T-cell (primary cell): ENCODE measurements around the gene TRPM6. TPM values are rescaled to one million over a fixed set of nuclear protein-coding genes. Genes with fewer than 3 reads are reported as not detected.
A peak's percentile ranks its signal among the peaks of the same experiment; 100 is the strongest.
"Not testable (repeated sequence)": the region's sequence is repeated elsewhere in the genome, so short reads cannot be mapped to it uniquely, and the experiment has no call there.

Experiments used
- ATAC-seq, 4 experiments: fragments of 200-7000 bp in 3 of 4; fragments of 150-1000 bp in 1 of 4; cut with Tn5 transposase; replicated peaks in 1 of 4; 1 replicate in 3 of 4; 2 replicates in 1 of 4; pipeline ENCODE4 v1.10.0; 2021; ENCODE audit warnings: moderate library complexity in 3 of 4, mild to moderate bottlenecking in 2 of 4, moderate number of reproducible peaks in 1 of 4
- CTCF ChIA-PET, 2 donors: fragments of 300-600 bp; sonication (Branson Sonifier 250); formaldehyde crosslinking; loops; one replicate each; lab custom pipeline; 2022; ENCODE audit warnings: antibody characterized with exemption in 2 of 2; lab: Charles Lee
- POLR2A ChIA-PET, 2 donors: fragments of 300-600 bp; sonication (Branson Sonifier 250); formaldehyde crosslinking; loops; one replicate each; lab custom pipeline; 2022; ENCODE audit warnings: antibody characterized with exemption in 2 of 2; lab: Charles Lee
- DNase-seq, 35 experiments: peaks; one replicate each; pipeline versions ENCODE4 v3.0.0 to v3.0.0-alpha.2; 2013 to 2023
- H3K27ac ChIP-seq: one replicate; pipeline ENCODE4 v1.5.1; 2013; ENCODE audit warnings: low read length
- H3K27me3 ChIP-seq, 2 experiments: replicated peaks in 1 of 2; 1 replicate in 1 of 2; 2 replicates in 1 of 2; pipeline versions ENCODE4 v1.6.1 to v1.7.0; 2013; ENCODE audit warnings: low read length in 1 of 2, mixed read lengths in 1 of 2; ENCODE audit not compliant: control insufficient read depth in 2 of 2, insufficient read depth in 2 of 2; ENCODE audit errors: extremely low read depth in 1 of 2
- H3K36me3 ChIP-seq, 2 donors: 1 replicate in 1 of 2; 2 replicates in 1 of 2; pipeline versions ENCODE4 v1.6.1 to v1.7.0; 2013; ENCODE audit warnings: low read length in 1 of 2; ENCODE audit not compliant: control insufficient read depth in 2 of 2, insufficient read depth in 1 of 2; ENCODE audit errors: extremely low read depth in 1 of 2
- H3K4me1 ChIP-seq, 2 experiments: 1 replicate in 1 of 2; 2 replicates in 1 of 2; pipeline versions ENCODE4 v1.6.1 to v1.7.0; 2013; ENCODE audit warnings: low read length in 2 of 2, mixed read lengths in 1 of 2; ENCODE audit not compliant: insufficient read depth in 2 of 2, control insufficient read depth in 1 of 2; ENCODE audit errors: extremely low read depth in 1 of 2
- H3K4me3 ChIP-seq, 2 donors: 1 replicate in 1 of 2; 2 replicates in 1 of 2; pipeline versions ENCODE4 v1.5.1 to v1.7.0; 2013; ENCODE audit warnings: mild to moderate bottlenecking in 2 of 2, low read length in 1 of 2, moderate library complexity in 1 of 2; ENCODE audit not compliant: control insufficient read depth in 1 of 2; ENCODE audit errors: extremely low read depth in 1 of 2
- H3K9me3 ChIP-seq: 2 replicates; pipeline ENCODE4 v1.7.0; 2013
- H3K27ac Mint-ChIP-seq, 2 donors: one replicate each; pipeline ENCODE4 v1.8.0; 2020 to 2021; ENCODE audit warnings: mild to moderate bottlenecking in 2 of 2, mixed read lengths in 2 of 2
- H3K27me3 Mint-ChIP-seq, 2 donors: one replicate each; pipeline ENCODE4 v1.8.0; 2021 to 2022; ENCODE audit warnings: mixed read lengths in 2 of 2
- H3K36me3 Mint-ChIP-seq: one replicate; pipeline ENCODE4 v1.8.0; 2021; ENCODE audit warnings: mixed read lengths
- H3K4me1 Mint-ChIP-seq, 3 donors: one replicate each; pipeline ENCODE4 v1.8.0; 2020 to 2022; ENCODE audit warnings: mixed read lengths in 3 of 3, mild to moderate bottlenecking in 1 of 3
- H3K4me3 Mint-ChIP-seq, 3 donors: one replicate each; pipeline ENCODE4 v1.8.0; 2020 to 2022; ENCODE audit warnings: mild to moderate bottlenecking in 3 of 3, mixed read lengths in 3 of 3, moderate library complexity in 3 of 3
- H3K9me3 Mint-ChIP-seq, 3 donors: one replicate each; pipeline ENCODE4 v1.8.0; 2020 to 2022; ENCODE audit warnings: mixed read lengths in 3 of 3
- WGBS: methylation state at CpG from one replicate; pipeline ENCODE4 v1.1.5; 2013; ENCODE audit warnings: missing lambda C conversion rate; ENCODE audit not compliant: insufficient coverage; 5-methylcytosine and 5-hydroxymethylcytosine counted together
- total RNA-seq, 35 experiments: library from RNA in 6 of 35; stranded (reverse) in 6 of 35; fragments of 120-200 nt in 1 of 35; gene quantifications; one replicate each; pipeline versions ENCODE4 v1.2.1 to v1.2.4 and lab custom pipeline; 2013 to 2026

Gene TRPM6
- total RNA-seq, 5 donors from 2014 or later (not counting 1 experiment from before 2014, with no cell fraction given), result not detected

- H3K4me3 ChIP-seq, result no peak overlapping the region
- DNase-seq (no peak), ATAC-seq (no peak)
- H3K27ac Mint-ChIP-seq, result no peak overlapping the region
- H3K36me3 ChIP-seq, result no peaks in the 10 kb centered on the region
- H3K4me1 Mint-ChIP-seq, result no peaks in the 10 kb centered on the region
- no peaks in the 10 kb centered on the region for H3K4me1 ChIP-seq
- no peak overlapping the region for H3K4me3 Mint-ChIP-seq
- CTCF ChIA-PET, result interaction anchor here (0.6 to 0.7 kb wide), 2 partner anchors 76 to 188 kb away, joined by 3 to 5 read pairs; no protein-coding TSS in a partner anchor
- WGBS, result no CpG with 5 or more reads among the region's 4 CpGs
- H3K27ac ChIP-seq, result no peak overlapping the region
- H3K27me3 ChIP-seq, result peaks cover 0 to 27% of the 10 kb centered on the region in 2 experiments
- peaks cover 4% of the 10 kb centered on the region for H3K9me3 ChIP-seq
- peaks cover 4 to 26% (median 14%) of the 10 kb centered on the region in 3 donors for H3K9me3 Mint-ChIP-seq
- H3K36me3 Mint-ChIP-seq, result peaks cover 4% of the 10 kb centered on the region
- H3K27me3 Mint-ChIP-seq, result peaks cover 35 to 44% of the 10 kb centered on the region in 2 donors
- POLR2A ChIA-PET, result no interaction called here
Observed at GRCh38 chr9:74908665-74909064, 20.9 kb upstream of the TRPM6 start.

DNA sequence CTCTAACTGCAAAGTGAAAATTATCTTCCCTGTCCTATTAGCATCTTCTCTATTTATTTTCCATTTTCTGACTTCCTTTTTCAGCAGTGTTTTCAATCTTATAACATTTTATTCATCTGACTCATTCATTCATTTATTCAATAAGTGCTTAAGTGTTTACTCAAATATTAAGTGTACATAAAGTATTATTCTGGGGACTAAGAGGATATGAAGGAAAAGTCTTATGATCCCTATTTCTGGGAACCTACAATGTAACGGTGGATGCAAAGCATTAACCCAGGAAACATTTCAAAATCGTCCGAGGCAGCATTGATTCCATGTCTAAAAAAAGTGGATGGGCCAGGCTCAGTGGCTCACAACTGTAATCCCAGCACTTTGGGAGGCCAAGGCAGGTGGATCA is 19.4 kb upstream of the TRPM6 start:
- peaks cover 4 to 18% (median 12%) of the 10 kb centered on the region in 3 donors for H3K9me3 Mint-ChIP-seq
- 88% methylated on average over 3 of the region's 3 CpGs for WGBS
- H3K27me3 Mint-ChIP-seq, result peaks cover 35 to 44% of the 10 kb centered on the region in 2 donors
- Histone ChIP-seq H3K27ac (no peak overlapping the region), H3K9me3 (peaks cover 2% of the 10 kb centered on the region), H3K27me3 (peaks cover 0 to 23% of the 10 kb centered on the region in 2 experiments), H3K4me1 (no peaks in the 10 kb centered on the region), H3K36me3 (no peaks in the 10 kb centered on the region), H3K4me3 (no peak overlapping the region)
- no peak overlapping the region for H3K27ac Mint-ChIP-seq
- no peaks in the 10 kb centered on the region for H3K4me1 Mint-ChIP-seq
- ChIA-PET CTCF (interaction anchor here in 1 of 2 donors (1.2 kb wide), 1 partner anchor 135 kb away, joined by 3 read pairs; no protein-coding TSS in a partner anchor), POLR2A (interaction anchor here in 1 of 2 donors (0.6 kb wide), 1 partner anchor 66 kb away, joined by 3 read pairs; no protein-coding TSS in a partner anchor)
- H3K4me3 Mint-ChIP-seq, result no peak overlapping the region
- peaks cover 3% of the 10 kb centered on the region for H3K36me3 Mint-ChIP-seq
- no peak for ATAC-seq
- DNase-seq, result no peak

GRCh38 chr9:74901001-74901400 is 13.3 kb upstream of the TRPM6 start:
- H3K36me3 ChIP-seq, result no peaks in the 10 kb centered on the region
- no peak overlapping the region for H3K27ac Mint-ChIP-seq
- no peaks in the 10 kb centered on the region for H3K9me3 ChIP-seq
- no peak for DNase-seq
- H3K27me3 ChIP-seq, result peaks cover 0 to 17% of the 10 kb centered on the region in 2 experiments
- peaks cover 13 to 16% of the 10 kb centered on the region in 2 donors for H3K27me3 Mint-ChIP-seq
- ChIA-PET CTCF (no interaction called here), POLR2A (no interaction called here)
- ATAC-seq, result no peak
- H3K36me3 Mint-ChIP-seq, result no peaks in the 10 kb centered on the region
- no peak overlapping the region for H3K27ac ChIP-seq
- H3K4me3 Mint-ChIP-seq, result no peak overlapping the region
- H3K4me1 ChIP-seq, result no peaks in the 10 kb centered on the region
- H3K9me3 Mint-ChIP-seq, result no peaks in the 10 kb centered on the region
- H3K4me3 ChIP-seq, result no peak overlapping the region
- no peaks in the 10 kb centered on the region for H3K4me1 Mint-ChIP-seq

DNA sequence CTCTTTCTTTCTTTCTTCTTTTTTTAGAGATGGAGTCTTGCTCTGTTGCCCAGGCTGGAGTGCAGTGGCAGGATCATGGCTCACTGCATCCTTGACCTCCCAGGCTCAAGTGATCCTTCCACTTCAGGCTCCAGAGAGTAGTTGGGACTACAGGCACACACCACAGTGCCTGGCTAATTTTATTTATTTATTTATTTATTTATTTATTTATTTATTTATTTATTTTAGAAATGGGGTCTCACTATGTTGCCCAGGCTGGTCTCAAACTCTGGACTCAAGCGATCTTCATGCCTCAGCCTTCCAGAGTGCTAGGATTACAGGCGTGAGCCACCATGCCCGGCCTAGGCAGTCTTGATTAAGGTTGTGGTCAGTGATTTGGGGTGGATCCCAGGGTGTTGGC is 728 bp upstream of the TRPM6 start:
- H3K9me3 ChIP-seq, H3K36me3 ChIP-seq, ATAC-seq, H3K36me3 Mint-ChIP-seq, DNase-seq, H3K4me3 ChIP-seq, H3K27ac ChIP-seq, CTCF ChIA-PET, POLR2A ChIA-PET, H3K9me3 Mint-ChIP-seq, H3K27ac Mint-ChIP-seq: not testable (repeated sequence)
- H3K27me3 Mint-ChIP-seq, result peaks cover 35 to 56% of the 10 kb centered on the region in 2 donors
- peaks cover 0 to 12% of the 10 kb centered on the region in 2 experiments for H3K4me1 ChIP-seq
- H3K27me3 ChIP-seq, result peaks cover 3 to 35% of the 10 kb centered on the region in 2 experiments
- H3K4me3 Mint-ChIP-seq, result peak overlapping the region in 1 of 3 donors; percentile 90
- no CpG with 5 or more reads among the region's 3 CpGs for WGBS
- peaks cover 8 to 16% (median 16%) of the 10 kb centered on the region in 3 donors for H3K4me1 Mint-ChIP-seq

- POLR2A ChIA-PET, result no interaction called here
- no peak overlapping the region for H3K27ac ChIP-seq
- ATAC-seq (no peak), DNase-seq (no peak)
- H3K27ac Mint-ChIP-seq, result no peak overlapping the region
- H3K4me1 Mint-ChIP-seq, result peaks cover 8 to 16% (median 16%) of the 10 kb centered on the region in 3 donors
- H3K9me3 ChIP-seq, result no peaks in the 10 kb centered on the region
- H3K27me3 ChIP-seq, result peaks cover 3 to 35% of the 10 kb centered on the region in 2 experiments
- H3K4me3 Mint-ChIP-seq, result peak overlapping the region in 2 of 3 donors; percentile 81 to 90
- H3K36me3 ChIP-seq, result no peaks in the 10 kb centered on the region
- peaks cover 35 to 57% of the 10 kb centered on the region in 2 donors for H3K27me3 Mint-ChIP-seq
- 50% methylated on average over 1 of the region's 4 CpGs for WGBS
- peak overlapping the region in 1 of 2 donors; percentile 52 for H3K4me3 ChIP-seq
- peaks cover 0 to 12% of the 10 kb centered on the region in 2 experiments for H3K4me1 ChIP-seq
- peaks cover 0 to 8% (median 0%) of the 10 kb centered on the region in 3 donors for H3K9me3 Mint-ChIP-seq
- CTCF ChIA-PET, result no interaction called here
- H3K36me3 Mint-ChIP-seq, result no peaks in the 10 kb centered on the region
Observed at GRCh38 chr9:74887981-74888370, 255 bp upstream of the TRPM6 start.

- Mint-ChIP-seq H3K36me3 (peaks cover 7% of the 10 kb centered on the region), H3K27me3 (peaks cover 16 to 24% of the 10 kb centered on the region in 2 donors), H3K4me1 (no peaks in the 10 kb centered on the region), H3K27ac (no peak overlapping the region), H3K9me3 (peaks cover 18 to 30% (median 19%) of the 10 kb centered on the region in 3 donors), H3K4me3 (no peak overlapping the region)
- H3K27me3 ChIP-seq, result peaks cover 0 to 13% of the 10 kb centered on the region in 2 experiments
- ATAC-seq (no peak), DNase-seq (no peak)
- no peaks in the 10 kb centered on the region for H3K36me3 ChIP-seq
- no CpG with 5 or more reads among the region's 3 CpGs for WGBS
- H3K4me1 ChIP-seq, result no peaks in the 10 kb centered on the region
- CTCF ChIA-PET, result interaction anchor here in 1 of 2 donors (0.6 kb wide), 1 partner anchor 104 kb away, joined by 3 read pairs; no protein-coding TSS in a partner anchor
- POLR2A ChIA-PET, result no interaction called here
- H3K9me3 ChIP-seq, result no peaks in the 10 kb centered on the region
- H3K27ac ChIP-seq, result no peak overlapping the region
- no peak overlapping the region for H3K4me3 ChIP-seq
Observed at GRCh38 chr9:74876382-74876949, 11.3 kb downstream of the TRPM6 start.
